ENCODE results near the gene NUP88. TPM values are rescaled to one million over a fixed set of nuclear protein-coding genes. Genes with fewer than 3 reads are reported as not detected.

The NUP88 gene
- total and polyA plus RNA-seq, 2 donors from 2014 or later: 55.1 to 57.9 TPM

- Histone ChIP-seq H3K4me1 (ENCODE audit: control insufficient read depth in 2 of 3, insufficient read depth in 2 of 3, low read depth in 1 of 3, low read length in 3 of 3) (no peaks in the 10 kb centered on the region), H3K4me3 (ENCODE audit: low read length in 3 of 3) (no peak overlapping the region), H3K36me3 (ENCODE audit: control insufficient read depth in 2 of 3, insufficient read depth in 3 of 3, low read length in 3 of 3) (peaks cover 4 to 31% (median 22%) of the 10 kb centered on the region in 3 donors), H3K27ac (ENCODE audit: low read depth in 2 of 2, low read length in 2 of 2) (no peak overlapping the region), H3K27me3 (ENCODE audit: control insufficient read depth, insufficient read depth, low read length) (no peaks in the 10 kb centered on the region), H3K9me3 (ENCODE audit: control insufficient read depth in 2 of 3, insufficient read depth in 1 of 3, low read length in 3 of 3) (no peaks in the 10 kb centered on the region), H3K9ac (ENCODE audit: low read length in 3 of 3) (no peak overlapping the region)
- no peak for FAIRE-seq
- intact Hi-C loops (cut with DNase I): no loop called here
- no peak for TF ChIP-seq CTCF (IDR thresholded peaks at IDR 0.05; ENCODE audit: borderline replicate concordance, extremely low read depth, insufficient read depth)
- DNase-seq: no peak
These were observed 55.3 kb downstream of the NUP88 start for GRCh38 chr17:5364156-5364555.

- Histone ChIP-seq H3K36me3 (ENCODE audit: control insufficient read depth in 2 of 3, insufficient read depth in 3 of 3, low read length in 3 of 3) (peaks cover 4 to 28% (median 27%) of the 10 kb centered on the region in 3 donors), H3K9me3 (ENCODE audit: control insufficient read depth in 2 of 3, insufficient read depth in 1 of 3, low read length in 3 of 3) (no peaks in the 10 kb centered on the region), H3K4me1 (ENCODE audit: control insufficient read depth in 2 of 3, insufficient read depth in 2 of 3, low read depth in 1 of 3, low read length in 3 of 3) (no peaks in the 10 kb centered on the region), H3K9ac (ENCODE audit: low read length in 3 of 3) (no peak overlapping the region), H3K4me3 (ENCODE audit: low read length in 3 of 3) (no peak overlapping the region), H3K27ac (ENCODE audit: low read depth in 2 of 2, low read length in 2 of 2) (no peak overlapping the region), H3K27me3 (ENCODE audit: control insufficient read depth, insufficient read depth, low read length) (no peaks in the 10 kb centered on the region)
- DNase-seq: no peak
- no peak for FAIRE-seq
- intact Hi-C loops (cut with DNase I): no loop called here
- no peak for TF ChIP-seq CTCF (IDR thresholded peaks at IDR 0.05; ENCODE audit: borderline replicate concordance, extremely low read depth, insufficient read depth)
These were observed 57.2 kb downstream of the NUP88 start for GRCh38 chr17:5362162-5362811.

- TF ChIP-seq CTCF (IDR thresholded peaks at IDR 0.05; ENCODE audit: borderline replicate concordance, extremely low read depth, insufficient read depth): no peak
- no peak overlapping the region for H3K9ac ChIP-seq (ENCODE audit: low read length in 3 of 3)
- H3K36me3 ChIP-seq (ENCODE audit: control insufficient read depth in 2 of 3, insufficient read depth in 3 of 3, low read length in 3 of 3): peaks cover 4 to 28% (median 27%) of the 10 kb centered on the region in 3 donors
- H3K4me3 ChIP-seq (ENCODE audit: low read length in 3 of 3): no peak overlapping the region
- H3K27me3 ChIP-seq (ENCODE audit: control insufficient read depth, insufficient read depth, low read length): no peaks in the 10 kb centered on the region
- no peak for DNase-seq
- FAIRE-seq: no peak
- no peaks in the 10 kb centered on the region for H3K9me3 ChIP-seq (ENCODE audit: control insufficient read depth in 2 of 3, insufficient read depth in 1 of 3, low read length in 3 of 3)
- H3K27ac ChIP-seq (ENCODE audit: low read depth in 2 of 2, low read length in 2 of 2): no peak overlapping the region
- no peaks in the 10 kb centered on the region for H3K4me1 ChIP-seq (ENCODE audit: control insufficient read depth in 2 of 3, insufficient read depth in 2 of 3, low read depth in 1 of 3, low read length in 3 of 3)
- intact Hi-C loops (cut with DNase I): no loop called here
These were observed 58.0 kb downstream of the NUP88 start for GRCh38 chr17:5361426-5361825.
